ENCODE measurements around the gene C19orf18. TPM values are rescaled to one million over a fixed set of nuclear protein-coding genes. Genes with fewer than 3 reads are reported as not detected.

Gene C19orf18
- total RNA-seq, 1 donor from 2014 or later: 1.0 TPM

GRCh38 chr19:57964761-57965160 lies 9.6 kb downstream of the C19orf18 start:
- no peaks in the 10 kb centered on the region for H3K36me3 ChIP-seq
- H3K9me3 ChIP-seq: peaks cover 90% of the 10 kb centered on the region

GRCh38 chr19:57961785-57962184 lies 12.5 kb downstream of the C19orf18 start:
- H3K9me3 ChIP-seq: peaks cover 91% of the 10 kb centered on the region
- ATAC-seq (no peak), DNase-seq (no peak)
- no peak overlapping the region for H3K27ac ChIP-seq
- TF ChIP-seq CTCF (IDR thresholded peaks at IDR 0.05): no peak
- H3K36me3 ChIP-seq: no peaks in the 10 kb centered on the region
- no peaks in the 10 kb centered on the region for H3K4me1 ChIP-seq
- no peak overlapping the region for H3K4me3 ChIP-seq
- intact Hi-C loops (cut with DNase I): no loop called here
- H3K27me3 ChIP-seq (ENCODE audit: low read depth): no peaks in the 10 kb centered on the region

More at GRCh38 chr19:57964761-57965160, 9.6 kb downstream of the C19orf18 start:
- H3K27ac ChIP-seq: no peak overlapping the region
- intact Hi-C loops (cut with DNase I): no loop called here
- no peak for TF ChIP-seq CTCF (IDR thresholded peaks at IDR 0.05)
- H3K4me1 ChIP-seq: no peaks in the 10 kb centered on the region
- DNase-seq (no peak), ATAC-seq (no peak)
- no peak overlapping the region for H3K4me3 ChIP-seq
- H3K27me3 ChIP-seq (ENCODE audit: low read depth): no peaks in the 10 kb centered on the region

DNA sequence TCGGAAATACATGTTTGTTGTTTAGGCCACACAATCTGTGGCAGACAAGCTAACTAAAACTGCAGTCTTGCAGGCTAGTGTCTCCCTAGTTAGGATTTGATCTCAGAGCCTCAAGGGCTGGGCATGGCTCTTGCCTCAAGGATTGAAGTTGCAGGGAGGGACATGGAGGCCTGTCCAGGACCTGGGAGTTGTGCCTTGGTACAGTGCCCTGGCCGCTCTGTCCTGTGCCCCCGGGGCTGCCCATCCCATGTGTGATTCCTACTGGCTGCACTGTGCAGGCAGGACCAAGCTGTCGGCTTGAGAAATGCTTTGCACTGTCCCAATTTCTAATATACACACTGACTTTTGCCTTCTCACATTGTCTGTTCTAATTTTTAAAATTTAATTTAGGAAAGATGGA lies 19.3 kb downstream of the C19orf18 start:
- Histone ChIP-seq H3K27me3 (ENCODE audit: low read depth) (no peaks in the 10 kb centered on the region), H3K27ac (no peak overlapping the region), H3K4me1 (no peaks in the 10 kb centered on the region), H3K36me3 (no peaks in the 10 kb centered on the region), H3K9me3 (peaks cover 40% of the 10 kb centered on the region), H3K4me3 (no peak overlapping the region)
- ATAC-seq (no peak), DNase-seq (no peak)
- intact Hi-C loops (cut with DNase I): no loop called here
- TF ChIP-seq CTCF (IDR thresholded peaks at IDR 0.05): no peak

DNA sequence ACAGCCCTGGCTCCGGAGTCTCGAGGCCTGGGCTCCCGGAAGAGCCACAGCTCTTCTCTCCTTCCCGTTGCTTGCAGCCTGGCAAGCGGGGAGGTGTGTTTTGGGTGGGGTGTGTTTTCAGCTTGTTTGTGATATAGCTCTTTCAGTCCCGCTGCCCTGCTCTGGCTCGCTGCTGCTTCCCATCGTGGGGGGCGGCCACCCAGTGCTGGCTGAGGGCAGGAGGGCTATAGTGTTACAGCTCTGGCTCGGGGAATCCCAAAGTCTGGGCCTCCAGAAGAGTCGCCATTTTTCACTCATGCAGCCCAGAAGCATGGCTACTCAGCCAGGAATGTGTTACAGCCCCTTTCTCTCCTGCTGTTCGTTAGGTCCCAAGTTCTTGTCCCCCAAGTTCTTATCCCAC lies 24.6 kb downstream of the C19orf18 start:
- Histone ChIP-seq H3K4me1 (peaks cover 6% of the 10 kb centered on the region), H3K27me3 (ENCODE audit: low read depth) (no peaks in the 10 kb centered on the region), H3K36me3 (no peaks in the 10 kb centered on the region), H3K4me3 (no peak overlapping the region), H3K9me3 (peaks cover 7% of the 10 kb centered on the region), H3K27ac (no peak overlapping the region)
- no peak for TF ChIP-seq CTCF (IDR thresholded peaks at IDR 0.05)
- no peak for ATAC-seq
- intact Hi-C loops (cut with DNase I): no loop called here
- no peak for DNase-seq

- no peak for TF ChIP-seq CTCF (IDR thresholded peaks at IDR 0.05)
- ATAC-seq (no peak), DNase-seq (no peak)
- H3K4me3 ChIP-seq: no peak overlapping the region
- intact Hi-C loops (cut with DNase I): no loop called here
- no peak overlapping the region for H3K27ac ChIP-seq
- H3K9me3 ChIP-seq: peaks cover 11% of the 10 kb centered on the region
- H3K36me3 ChIP-seq: no peaks in the 10 kb centered on the region
- no peaks in the 10 kb centered on the region for H3K27me3 ChIP-seq (ENCODE audit: low read depth)
- H3K4me1 ChIP-seq: peaks cover 6% of the 10 kb centered on the region
Measured at GRCh38 chr19:57949296-57949695, 25.0 kb downstream of the C19orf18 start.
